H1 (cell line): ENCODE data around the gene C1RL. TPM values are rescaled to one million over a fixed set of nuclear protein-coding genes. Genes with fewer than 3 reads are reported as not detected.

ENCODE experiments used
- POLR2A ChIP-seq, 2 experiments: IDR thresholded peaks; 1 replicate in 1 of 2; 2 replicates in 1 of 2; pipeline ENCODE4 v1.6.1; 2011; ENCODE audit warnings: low read depth in 2 of 2, low read length in 2 of 2, mild to moderate bottlenecking in 2 of 2; ENCODE audit errors: control extremely low read depth in 1 of 2
- POU5F1 ChIP-seq: IDR thresholded peaks from 2 replicates; pipeline ENCODE4 v1.6.1; 2011; ENCODE audit warnings: low read depth, mild to moderate bottlenecking, low read length, moderate library complexity
- RBBP5 ChIP-seq: IDR thresholded peaks from 2 replicates; pipeline ENCODE4 v1.7.1; 2012; ENCODE audit warnings: low read depth, mild to moderate bottlenecking, inconsistent platforms, low read length, moderate library complexity, borderline replicate concordance
- SP2 ChIP-seq: IDR thresholded peaks from 2 replicates; pipeline ENCODE4 v1.6.1; 2012; ENCODE audit warnings: mild to moderate bottlenecking, low read length, inconsistent platforms
- SRF ChIP-seq: IDR thresholded peaks from 2 replicates; pipeline ENCODE4 v1.6.1; 2011; ENCODE audit warnings: mild to moderate bottlenecking, low read depth, low read length, moderate library complexity
- TCF12 ChIP-seq: IDR thresholded peaks from 2 replicates; pipeline ENCODE4 v1.6.1; 2011; ENCODE audit warnings: low read depth, mild to moderate bottlenecking, low read length
- polyA plus RNA-seq, 7 experiments: library from polyadenylated mRNA; depleted of rRNA in 3 of 7; stranded (reverse) in 5 of 7; unstranded in 2 of 7; fragments of >200 nt in 5 of 7; fragments of 200-250 nt in 2 of 7; gene quantifications; 1 replicate in 5 of 7; 2 replicates in 1 of 7; 4 replicates in 1 of 7; pipeline versions ENCODE4 v1.2.1 to v1.2.3, GENCODE V29; 2011 to 2013; ENCODE audit warnings: missing spikeins in 2 of 7, mixed read lengths in 2 of 7
- total RNA-seq: library from RNA; stranded (reverse); fragmentation: NEBNext Ultra II Directional; extraction: Animal tissue kit (Norgen Biotek cat#: 25700); gene quantifications from 2 replicates; pipeline ENCODE4 v1.2.1, GENCODE V29; 2021

The C1RL gene
- total and polyA plus RNA-seq, 2 of the 8 experiments (the other 6 are each of a cell fraction or from before 2014, with no cell fraction given) = 11.4 to 15.5 TPM

- no peak for TF ChIP-seq SRF
- TF ChIP-seq TCF12 = no peak
- no peak for TF ChIP-seq RBBP5
- no peak for TF ChIP-seq POLR2A (IDR thresholded peaks at IDR 0.05; ENCODE audit: control extremely low read depth in 1 of 2, low read depth in 2 of 2, low read length in 2 of 2)
- no peak for TF ChIP-seq POU5F1
- no peak for TF ChIP-seq SP2
- TF ChIP-seq, all 59 proteins: peak for 0
These were observed 28.0 kb downstream of the C1RL start (continued) for GRCh38 chr12:7081037-7081436.
